ENCODE results near the gene CUL4B. TPM values are rescaled to one million over a fixed set of nuclear protein-coding genes. Genes with fewer than 3 reads are reported as not detected.
A peak's percentile ranks its signal among the peaks of the same experiment; 100 is the strongest.
"Not testable (repeated sequence)": the region's sequence is repeated elsewhere in the genome, so short reads cannot be mapped to it uniquely, and the experiment has no call there.

Gene CUL4B
- polyA plus RNA-seq, 4 donors: 64.0 to 76.2 (median 69.1) TPM

DNA sequence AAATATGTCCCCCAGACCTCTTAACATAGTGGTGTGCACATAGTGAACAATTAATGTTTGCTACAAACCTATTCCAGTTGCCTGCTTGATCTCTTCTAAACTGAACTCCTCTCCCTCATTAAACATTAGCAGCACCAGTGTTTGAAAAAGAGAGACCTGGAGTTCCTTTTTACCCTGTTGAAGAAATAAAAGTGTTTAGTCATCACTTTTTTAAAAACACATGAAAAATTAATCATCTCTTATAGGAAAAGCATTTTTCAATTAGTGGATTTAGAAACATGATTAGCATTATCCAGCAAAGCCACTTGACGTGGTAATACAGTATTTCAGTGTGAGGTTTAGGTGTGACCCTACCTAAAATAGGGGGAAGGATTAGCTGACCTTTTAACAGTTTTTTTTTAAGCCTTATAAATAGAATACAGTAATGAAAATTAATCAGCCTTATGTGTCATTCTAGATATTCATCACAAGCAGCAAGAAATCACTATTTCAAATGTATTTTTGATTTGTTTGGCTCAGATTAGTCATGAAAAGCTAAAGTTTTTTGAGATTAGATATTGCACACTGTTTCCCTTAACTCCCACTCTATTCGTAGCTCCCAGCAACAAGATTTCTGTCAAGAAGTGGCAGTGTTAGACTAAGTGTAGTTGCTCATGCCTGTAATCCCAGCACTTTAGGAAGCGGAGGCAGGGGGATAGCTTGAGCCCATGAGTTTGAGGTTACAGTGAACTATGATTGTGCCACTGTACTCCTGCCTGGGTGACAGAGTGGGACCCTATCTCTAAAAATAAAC lies 26.2 kb downstream of the CUL4B start:
- DNase-seq (ENCODE audit: low read depth in 4 of 4, low spot score in 2 of 4): no peak

DNA sequence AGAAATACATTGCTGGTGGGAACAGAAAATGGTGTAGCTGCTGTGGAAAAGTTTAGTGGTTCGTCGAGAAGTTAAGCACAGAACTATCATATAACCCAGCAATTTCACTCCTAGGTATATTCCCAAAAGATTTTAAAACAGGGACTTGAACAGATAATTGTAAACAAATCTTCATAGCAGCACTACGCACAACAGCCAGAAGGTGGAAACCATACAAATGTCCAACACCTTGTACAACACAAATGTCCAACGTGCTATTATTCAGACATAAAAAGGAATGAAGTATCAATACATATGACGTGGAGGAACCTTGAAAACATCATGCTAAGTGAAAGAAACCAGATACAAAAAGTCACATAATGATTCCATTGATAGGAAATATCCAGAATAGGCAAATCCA lies 37.9 kb downstream of the CUL4B start:
- no peak for DNase-seq (ENCODE audit: low read depth in 4 of 4, low spot score in 2 of 4)

DNA sequence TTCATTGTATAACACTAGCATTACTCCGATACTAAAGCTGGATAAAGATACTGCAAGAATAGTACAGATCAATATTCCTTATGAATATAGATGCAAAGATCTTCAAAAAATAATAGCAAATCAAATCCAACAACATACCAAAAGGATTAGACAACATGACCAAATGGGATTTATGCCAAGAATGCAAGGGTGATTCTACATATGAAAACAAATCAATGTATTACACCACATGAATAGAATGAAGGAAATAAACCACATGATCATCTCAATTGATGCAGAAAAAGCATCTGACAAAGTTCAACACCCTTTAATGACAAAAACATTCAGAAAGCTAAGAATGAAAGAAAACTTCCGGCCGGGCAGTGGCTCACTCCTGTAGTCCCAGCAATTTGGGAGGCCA lies 42.8 kb downstream of the CUL4B start:
- DNase-seq (ENCODE audit: low read depth in 4 of 4, low spot score in 2 of 4): no peak

DNA sequence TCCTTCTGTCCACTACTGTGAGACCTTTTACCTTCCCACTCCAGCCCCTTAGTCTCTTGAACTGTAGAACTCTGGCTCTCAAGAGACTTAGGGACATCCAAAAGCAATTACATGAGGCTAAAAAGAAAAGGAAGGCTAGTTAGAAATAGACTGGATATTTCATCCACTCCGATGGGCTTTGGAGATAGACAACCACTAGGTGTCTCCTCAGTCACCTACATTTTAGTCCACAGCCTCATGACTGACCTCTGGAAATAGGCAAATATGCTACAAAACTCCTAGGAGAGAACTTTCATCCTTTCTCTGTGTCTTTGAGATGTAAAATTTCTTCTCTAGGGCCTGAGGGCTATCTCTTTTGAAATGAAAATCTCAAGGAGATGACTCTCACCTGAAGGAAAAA lies 46.5 kb downstream of the CUL4B start:
- no peak for DNase-seq (ENCODE audit: low read depth in 4 of 4, low spot score in 2 of 4)

DNA sequence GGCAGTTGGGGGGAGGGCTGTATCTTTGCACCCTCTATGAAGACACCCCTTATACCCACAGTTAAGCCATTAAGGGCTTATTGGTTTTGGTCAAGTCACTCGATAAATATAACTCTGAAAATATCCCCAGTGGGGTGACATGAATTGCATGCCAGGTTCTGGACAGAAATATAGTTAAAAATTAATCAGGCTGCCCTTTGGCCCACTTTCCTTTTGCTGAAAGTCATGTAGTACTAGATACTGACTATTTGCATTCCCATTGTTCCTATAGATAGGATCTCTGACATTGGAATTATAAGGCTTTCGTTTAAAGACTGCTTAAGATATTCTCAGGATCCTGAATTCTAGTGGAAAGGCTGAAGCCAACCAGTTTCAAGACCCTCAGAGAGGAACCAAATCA lies 48.1 kb downstream of the CUL4B start:
- no peak for DNase-seq (ENCODE audit: low read depth in 4 of 4, low spot score in 2 of 4)

DNA sequence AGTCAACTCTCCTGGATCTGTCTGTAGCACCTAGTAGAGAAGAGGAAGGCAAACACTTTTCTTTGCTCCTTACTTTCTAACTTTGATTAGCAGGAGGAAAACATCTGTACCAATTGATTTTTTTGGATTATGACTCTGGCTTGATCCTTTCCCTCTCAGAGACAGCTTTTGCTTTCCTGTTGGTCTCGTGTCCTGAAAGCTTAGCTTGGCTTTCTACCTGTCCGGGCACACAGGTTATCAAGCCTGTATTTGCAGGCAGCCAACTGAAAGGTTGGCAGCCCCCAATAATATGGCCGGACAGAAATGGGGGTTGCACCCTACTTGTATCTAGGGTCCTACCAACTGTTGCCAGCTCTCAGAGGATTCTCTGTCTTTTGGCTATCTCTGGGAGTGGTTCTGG lies 48.5 kb downstream of the CUL4B start:
- no peak for DNase-seq (ENCODE audit: low read depth in 4 of 4, low spot score in 2 of 4)

DNA sequence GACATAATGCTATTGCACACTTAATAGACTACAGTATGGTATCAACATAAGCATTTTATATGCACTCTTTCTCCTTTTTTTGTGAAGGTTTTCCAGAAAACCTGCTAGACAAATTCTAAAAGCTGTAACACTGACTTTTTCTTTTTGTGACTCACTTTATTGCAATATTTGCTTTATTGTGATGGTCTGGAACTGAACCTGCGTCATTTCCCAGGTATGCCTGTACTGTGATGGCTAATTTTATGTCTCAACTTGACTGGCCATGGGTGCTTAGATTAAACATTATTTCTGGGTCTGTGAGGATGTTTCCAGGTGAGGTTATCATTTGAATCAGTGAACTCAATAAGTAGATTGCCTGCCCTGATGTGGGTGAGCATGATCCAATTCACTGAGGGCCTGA lies 56.2 kb downstream of the CUL4B start:
- no peak for DNase-seq (ENCODE audit: low read depth in 4 of 4, low spot score in 2 of 4)

DNA sequence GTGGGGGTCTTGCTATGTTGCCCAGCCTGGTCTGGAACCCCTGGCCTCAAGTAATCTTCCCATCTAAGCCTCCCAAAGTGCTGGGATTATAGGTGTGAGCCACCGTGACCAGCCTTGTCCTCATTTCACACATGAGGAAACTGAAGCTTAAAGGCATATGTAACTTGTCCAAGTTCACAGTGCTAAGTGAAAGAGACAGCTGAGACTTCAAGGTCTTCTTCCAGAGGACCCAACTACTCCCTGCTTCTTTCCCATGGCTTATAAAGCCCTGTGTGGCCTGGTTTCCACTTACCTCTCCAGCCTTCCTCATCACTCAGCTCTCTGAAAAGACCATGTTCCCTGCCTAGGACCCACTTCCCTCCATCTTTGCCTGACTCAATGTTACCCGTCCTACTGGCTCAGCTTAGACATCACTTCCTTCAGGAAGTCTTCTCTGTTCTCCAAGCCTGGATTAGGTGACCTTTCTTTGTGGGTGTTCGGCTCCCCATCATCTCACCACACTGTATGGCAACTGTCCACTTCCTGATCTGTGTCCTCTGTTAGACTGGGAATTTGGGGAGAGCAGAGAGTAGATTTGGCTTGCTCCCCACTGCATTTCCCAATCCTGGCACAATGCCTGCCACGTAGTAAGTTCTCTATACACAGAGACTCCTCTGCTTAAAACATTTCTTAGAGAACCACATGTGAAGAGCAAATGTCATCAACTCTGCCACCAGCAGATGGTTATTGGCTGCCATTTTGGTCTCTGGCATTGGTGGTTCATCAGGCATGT lies 61.3 kb downstream of the CUL4B start:
- DNase-seq (ENCODE audit: low read depth in 4 of 4, low spot score in 2 of 4): no peak

DNA sequence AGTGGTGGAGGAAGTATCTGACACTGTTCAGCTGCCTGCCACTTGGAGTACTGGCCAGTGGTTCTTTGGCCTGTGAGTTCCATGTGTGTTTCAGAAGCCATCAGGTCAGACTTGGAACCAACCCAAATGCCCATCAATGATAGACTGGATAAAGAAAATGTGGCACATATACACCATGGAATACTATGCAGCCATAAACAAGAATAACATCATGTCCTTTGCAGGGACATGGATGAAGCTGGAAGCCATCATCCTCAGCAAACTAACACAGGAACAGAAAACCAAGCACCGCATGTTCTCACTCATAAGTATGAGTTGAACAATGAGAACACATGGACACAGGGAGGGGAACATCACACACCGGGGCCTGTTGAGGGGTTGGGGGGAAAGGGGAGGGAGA lies 70.6 kb downstream of the CUL4B start:
- DNase-seq (ENCODE audit: low read depth in 4 of 4, low spot score in 2 of 4): not testable (repeated sequence)

DNA sequence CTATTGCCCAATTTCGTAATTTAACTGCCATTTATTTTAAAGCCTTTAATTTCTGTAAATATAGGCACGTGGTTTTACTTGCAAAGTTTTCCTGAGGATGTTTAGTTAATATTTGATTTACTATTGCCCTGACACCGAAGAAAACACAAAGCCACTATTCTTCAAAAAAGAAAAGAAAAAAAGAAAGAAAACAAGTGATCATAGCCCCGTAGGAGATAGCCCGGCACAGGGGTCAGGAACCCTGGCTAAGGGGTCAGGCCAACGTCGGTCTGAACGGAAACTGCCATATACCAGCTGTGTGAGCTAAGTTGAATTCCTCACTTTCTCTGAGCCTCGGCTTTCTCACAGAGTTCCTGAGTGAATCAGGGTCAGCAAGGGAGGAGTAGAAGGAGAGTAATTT lies 74.0 kb downstream of the CUL4B start:
- no peak for DNase-seq (ENCODE audit: low read depth in 4 of 4, low spot score in 2 of 4)

DNA sequence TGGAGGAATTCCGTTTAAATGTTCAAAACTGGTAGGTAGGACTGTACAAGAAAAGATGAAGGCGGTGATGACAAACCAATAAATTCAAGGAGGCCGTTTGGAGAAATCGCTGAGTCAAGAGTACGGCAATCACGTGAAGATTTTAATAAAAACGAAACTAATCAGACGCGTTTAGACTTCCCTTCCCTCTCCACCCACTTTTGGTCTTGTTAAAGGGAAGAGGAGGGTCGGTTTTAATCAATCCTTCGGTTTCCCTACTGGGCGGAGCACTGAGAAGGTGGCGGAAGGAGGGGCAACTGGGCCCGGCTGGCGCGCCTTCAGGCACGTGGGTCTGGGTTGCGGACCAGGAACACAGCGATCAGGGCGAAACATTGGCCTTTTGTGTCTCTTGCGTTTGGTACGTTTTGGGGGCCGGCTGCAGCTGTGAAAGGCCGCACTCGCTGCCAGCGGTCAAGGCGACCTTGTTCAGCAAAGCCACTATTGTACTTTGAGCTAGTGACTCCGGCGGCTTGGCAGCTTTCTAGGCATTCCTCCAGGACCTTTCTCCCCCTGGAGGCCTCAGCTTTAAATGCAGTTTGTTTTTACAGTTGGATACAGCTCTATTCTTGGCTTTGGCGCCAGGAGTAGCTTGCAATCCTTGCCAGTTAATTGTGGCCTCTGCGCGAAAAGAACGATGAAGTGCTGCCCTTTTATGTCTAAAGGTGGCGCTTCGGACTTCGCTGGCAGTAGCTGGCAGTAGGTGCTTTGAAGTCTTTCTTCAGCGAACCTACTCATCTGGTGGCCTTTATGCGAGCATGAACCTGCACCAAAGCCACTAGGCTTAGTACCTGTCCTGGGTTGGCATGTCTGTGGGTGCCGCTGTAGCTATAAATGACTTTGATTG lies 74.9 kb downstream of the CUL4B start:
- peak in 2 of 4 donors; percentile 63 for DNase-seq (ENCODE audit: low read depth in 4 of 4, low spot score in 2 of 4)

DNA sequence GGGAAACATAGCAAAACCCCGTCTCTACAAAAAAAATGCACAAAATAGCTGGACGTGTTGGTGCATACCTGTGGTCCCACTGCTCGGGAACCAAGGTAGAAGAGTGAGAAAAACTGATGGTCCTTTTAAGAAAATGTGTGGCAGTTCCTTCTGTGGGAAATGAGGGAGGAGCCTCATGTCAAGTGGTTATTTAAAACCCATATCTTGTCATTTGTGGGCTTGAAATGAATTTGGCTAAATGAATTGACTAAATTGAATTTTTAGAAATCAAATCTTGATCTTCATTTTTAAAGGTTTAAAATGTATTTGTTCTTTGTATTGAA lies 75.5 kb downstream of the CUL4B start:
- DNase-seq (ENCODE audit: low read depth in 4 of 4, low spot score in 2 of 4): no peak

DNA sequence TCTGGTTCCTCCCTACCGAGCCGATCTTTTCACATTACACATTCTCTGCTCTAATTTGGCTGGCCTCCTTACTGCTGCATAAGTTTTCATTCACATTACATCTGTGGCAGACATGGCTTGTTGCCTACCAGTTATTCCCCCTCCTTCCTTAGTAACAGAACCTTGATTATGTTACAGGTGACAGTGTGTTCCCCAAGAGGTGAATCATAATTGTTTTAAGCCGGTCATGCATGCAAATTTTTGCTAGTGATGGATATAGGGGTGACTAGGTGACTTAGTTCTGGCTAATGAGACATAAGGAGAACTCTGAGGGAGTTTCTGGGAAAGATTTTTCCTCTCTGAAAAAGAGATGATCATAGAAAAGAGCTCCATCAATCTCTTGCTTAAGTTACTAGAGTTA lies 83.3 kb downstream of the CUL4B start:
- DNase-seq (ENCODE audit: low read depth in 4 of 4, low spot score in 2 of 4): no peak

DNA sequence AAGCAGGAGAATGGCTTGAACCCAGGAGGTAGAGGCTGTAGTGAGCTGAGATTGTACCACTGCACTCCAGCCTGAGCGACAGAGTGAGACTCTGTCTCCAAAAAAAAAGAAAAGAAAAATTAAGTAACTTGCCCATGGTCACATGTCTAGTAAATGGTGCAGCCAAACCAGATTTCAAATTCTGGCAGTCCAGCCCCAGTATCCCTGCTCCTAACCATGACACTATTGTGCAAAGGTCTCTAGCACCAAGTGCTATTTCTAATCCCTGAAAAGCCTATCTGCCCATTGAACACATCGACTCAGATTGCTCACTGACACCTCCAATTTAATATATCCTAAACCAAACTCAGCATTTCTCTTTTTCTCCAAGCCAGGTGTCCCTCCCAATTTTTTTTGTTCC lies 84.0 kb downstream of the CUL4B start:
- DNase-seq (ENCODE audit: low read depth in 4 of 4, low spot score in 2 of 4): no peak

DNA sequence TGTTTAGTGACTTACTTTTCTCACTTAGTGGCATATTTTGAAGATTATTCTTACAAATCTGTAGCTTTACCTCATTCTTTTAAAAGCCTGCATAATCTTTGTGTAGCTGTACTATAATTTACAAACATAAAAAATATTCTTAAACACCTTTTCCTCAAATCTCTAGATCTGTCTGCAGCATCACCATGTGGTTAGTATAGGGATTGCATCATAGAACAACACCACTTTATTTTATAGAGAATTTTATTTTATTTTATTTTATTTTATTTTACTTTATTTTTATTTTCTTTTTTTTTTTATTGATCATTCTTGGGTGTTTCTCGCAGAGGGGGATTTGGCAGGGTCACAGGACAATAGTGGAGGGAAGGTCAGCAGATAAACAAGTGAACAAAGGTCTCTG lies 85.3 kb downstream of the CUL4B start:
- not testable (repeated sequence) for DNase-seq (ENCODE audit: low read depth in 4 of 4, low spot score in 2 of 4)

Other genes with a start within 250 kb of the CUL4B start
- under 1 TPM; 0.25 to 0.95 (median 0.52) TPM for gene TMEM255A, start 249.5 kb downstream of the CUL4B start, polyA plus RNA-seq (ENCODE audit: insufficient read length in 4 of 4)
- under 1 TPM in 3 of 4 donors, not detected in 1; 0.04 to 0.06 (median 0.04) TPM for gene ATP1B4, start 198.9 kb downstream of the CUL4B start, polyA plus RNA-seq (ENCODE audit: insufficient read length in 4 of 4)
- 100 to 1,000 TPM; 127 to 161 (median 148) TPM for gene LAMP2, start 91.7 kb downstream of the CUL4B start, polyA plus RNA-seq (ENCODE audit: insufficient read length in 4 of 4)
- 10 to 100 TPM; 48.4 to 62.2 (median 53.8) TPM for gene MCTS1, start 43.1 kb upstream of the CUL4B start, polyA plus RNA-seq (ENCODE audit: insufficient read length in 4 of 4)
- 10 to 100 TPM; 28.6 to 35.4 (median 31.5) TPM for gene C1GALT1C1, start 69.1 kb upstream of the CUL4B start, polyA plus RNA-seq (ENCODE audit: insufficient read length in 4 of 4)